ENCODE measurements around the gene NTN3. TPM values are rescaled to one million over a fixed set of nuclear protein-coding genes. Genes with fewer than 3 reads are reported as not detected.

NTN3 gene
- total and polyA plus RNA-seq, 9 donors, result 0.12 to 0.34 (median 0.19) TPM; not detected in 5

GRCh38 chr16:2500918-2501750 lies 30.0 kb downstream of the NTN3 start:
- Histone ChIP-seq H3K4me3 (peak overlapping the region; percentile 1), H3K4me1 (ENCODE audit: insufficient read depth) (peaks cover 5% of the 10 kb centered on the region), H3K27me3 (no peaks in the 10 kb centered on the region), H3K36me3 (no peaks in the 10 kb centered on the region), H3K27ac (peak overlapping the region in 1 of 2 donors; percentile 73), H3K9me3 (no peaks in the 10 kb centered on the region)
- WGBS, 3 donors, result 24 to 31% (median 28%) methylated on average over 18 to 23 of the region's 23 CpGs
- intact Hi-C loops (cut with DNase I), result loop anchor here (2.0 to 10.0 kb wide), 4 partner anchors 66 to 160 kb away; partner anchors contain the start of genes ABCA3 (in 4 of the 4) and CCNF (in 1 of the 4)
- DNase-seq, result peak; percentile 82 to 93 (median 87)
- TF ChIP-seq CTCF (IDR thresholded peaks at IDR 0.05), result peak; percentile 98
- no peak for TF ChIP-seq EP300 (IDR thresholded peaks at IDR 0.05)

GRCh38 chr16:2501946-2502895 lies 31.1 kb downstream of the NTN3 start:
- H3K4me3 ChIP-seq, result no peak overlapping the region
- no peaks in the 10 kb centered on the region for H3K27me3 ChIP-seq
- TF ChIP-seq EP300 (IDR thresholded peaks at IDR 0.05), result no peak
- TF ChIP-seq CTCF (IDR thresholded peaks at IDR 0.05), result no peak
- no peak for TF ChIP-seq POLR2A (IDR thresholded peaks at IDR 0.05)
- no peaks in the 10 kb centered on the region for H3K36me3 ChIP-seq
- intact Hi-C loops (cut with DNase I), result loop anchor here (2.0 to 10.0 kb wide), 4 partner anchors 67 to 161 kb away; partner anchors contain the start of genes ABCA3 (in 4 of the 4) and CCNF (in 1 of the 4)
- 51 to 67% (median 59%) methylated on average over 16 to 18 of the region's 18 CpGs for WGBS, 3 donors
- H3K9me3 ChIP-seq, result no peaks in the 10 kb centered on the region
- no peak for DNase-seq
- H3K27ac ChIP-seq, result no peak overlapping the region
- peaks cover 5% of the 10 kb centered on the region for H3K4me1 ChIP-seq (ENCODE audit: insufficient read depth)

GRCh38 chr16:2505695-2506094 lies 34.6 kb downstream of the NTN3 start:
- intact Hi-C loops (cut with DNase I), result loop anchor here in 2 of 4 donors (10.0 kb wide), 2 partner anchors 71 to 81 kb away; partner anchors contain the start of gene CCNF (in 1 of the 2)
- TF ChIP-seq POLR2A (IDR thresholded peaks at IDR 0.05), result no peak
- TF ChIP-seq CTCF (IDR thresholded peaks at IDR 0.05), result no peak
- no peak for TF ChIP-seq EP300 (IDR thresholded peaks at IDR 0.05)
- Histone ChIP-seq H3K36me3 (no peaks in the 10 kb centered on the region), H3K9me3 (no peaks in the 10 kb centered on the region), H3K4me1 (ENCODE audit: insufficient read depth) (peaks cover 5% of the 10 kb centered on the region), H3K27me3 (no peaks in the 10 kb centered on the region), H3K4me3 (no peak overlapping the region), H3K27ac (no peak overlapping the region)
- 90 to 92% (median 91%) methylated on average over 14 of the region's 14 CpGs for WGBS, 3 donors
- no peak for DNase-seq

- DNase-seq, result no peak
- WGBS, 3 donors, result 85% methylated on average over 14 of the region's 14 CpGs
- H3K27me3 ChIP-seq, result no peaks in the 10 kb centered on the region
- no peaks in the 10 kb centered on the region for H3K9me3 ChIP-seq
- no peak overlapping the region for H3K4me3 ChIP-seq
- TF ChIP-seq CTCF (IDR thresholded peaks at IDR 0.05) (no peak), EP300 (IDR thresholded peaks at IDR 0.05) (no peak), POLR2A (IDR thresholded peaks at IDR 0.05) (no peak)
- H3K36me3 ChIP-seq, result no peaks in the 10 kb centered on the region
- no peaks in the 10 kb centered on the region for H3K4me1 ChIP-seq (ENCODE audit: insufficient read depth)
- no peak overlapping the region for H3K27ac ChIP-seq
- intact Hi-C loops (cut with DNase I), result loop anchor here in 2 of 4 donors (10.0 kb wide), 2 partner anchors 72 to 82 kb away; partner anchors contain the start of gene CCNF (in 1 of the 2)
Measured at GRCh38 chr16:2507052-2507659, 36.1 kb downstream of the NTN3 start.
